ENCODE measurements around the gene PLA2G2C.
"Not testable (repeated sequence)": the region's sequence is repeated elsewhere in the genome, so short reads cannot be mapped to it uniquely, and the experiment has no call there.

The PLA2G2C gene

GRCh38 chr1:20150969-20151368 is 35.3 kb downstream of the PLA2G2C start:
- no peak for DNase-seq

GRCh38 chr1:20150326-20150705 is 36.0 kb downstream of the PLA2G2C start:
- no peak for DNase-seq

- no peak for DNase-seq
Observed at GRCh38 chr1:20149601-20150325, 36.6 kb downstream of the PLA2G2C start.

- DNase-seq, result no peak
Observed at GRCh38 chr1:20148571-20149500, 37.5 kb downstream of the PLA2G2C start.

- DNase-seq, result no peak
Observed at GRCh38 chr1:20147846-20148570, 38.3 kb downstream of the PLA2G2C start.

- DNase-seq, result no peak
Observed at GRCh38 chr1:20143734-20144565, 42.4 kb downstream of the PLA2G2C start.

GRCh38 chr1:20143318-20143717 is 43.0 kb downstream of the PLA2G2C start:
- DNase-seq, result no peak

GRCh38 chr1:20142001-20142710 is 44.2 kb downstream of the PLA2G2C start:
- no peak for DNase-seq

GRCh38 chr1:20141466-20141865 is 44.9 kb downstream of the PLA2G2C start:
- no peak for DNase-seq

- no peak for DNase-seq
Observed at GRCh38 chr1:20141001-20141400, 45.3 kb downstream of the PLA2G2C start.

- no peak for DNase-seq
Observed at GRCh38 chr1:20139776-20140612, 46.3 kb downstream of the PLA2G2C start.

GRCh38 chr1:20138961-20139550 is 47.3 kb downstream of the PLA2G2C start, which contains the start of gene PLA2G2F:
PLA2G2F (plus strand) TSS chr1:20139323; CDS start chr1:20139428, 105 bp downstream.
- DNase-seq, result no peak

GRCh38 chr1:20138346-20138745 is 48.0 kb downstream of the PLA2G2C start:
- no peak for DNase-seq

GRCh38 chr1:20137604-20138003 is 48.7 kb downstream of the PLA2G2C start:
- DNase-seq, result no peak

- no peak for DNase-seq
Observed at GRCh38 chr1:20137055-20137454, 49.3 kb downstream of the PLA2G2C start.

GRCh38 chr1:20136249-20136648 is 50.1 kb downstream of the PLA2G2C start:
- no peak for DNase-seq

GRCh38 chr1:20134995-20135394 is 51.3 kb downstream of the PLA2G2C start:
- DNase-seq, result no peak

GRCh38 chr1:20130518-20130917 is 55.8 kb downstream of the PLA2G2C start:
- not testable (repeated sequence) for DNase-seq

- no peak for DNase-seq
Observed at GRCh38 chr1:20126806-20127440, 59.4 kb downstream of the PLA2G2C start.

Measured in AML-193 (cell line).